HepG2 (cell line): Measurements from ENCODE around the gene ZNF660. TPM values are rescaled to one million over a fixed set of nuclear protein-coding genes. Genes with fewer than 3 reads are reported as not detected.

Source experiments
- ZNF350 ChIP-seq: sonication (generic); formaldehyde crosslinking; IDR thresholded peaks from 2 replicates; pipeline ENCODE4 v1.4.0; 2020; ENCODE audit warnings: mild to moderate bottlenecking, low read depth, missing genetic modification reagents, borderline replicate concordance
- polyA plus RNA-seq, 8 experiments: library from polyadenylated mRNA; depleted of rRNA in 3 of 8; stranded (reverse) in 7 of 8; unstranded in 1 of 8; fragments of >200 nt; fragmentation: Illumina TruSeq in 4 of 8; extraction: Trizol in 4 of 8; gene quantifications; 2 replicates each; pipeline versions ENCODE4 v1.2.1 to v1.2.3, GENCODE V29; 2011 to 2016; ENCODE audit warnings: low read depth in 4 of 8, missing spikeins in 1 of 8, mixed read lengths in 1 of 8; ENCODE audit not compliant: insufficient read depth in 1 of 8
- total RNA-seq, 5 experiments: library from RNA; depleted of rRNA; stranded (reverse); fragments of >200 nt; fragmentation: Illumina TruSeq; extraction: Trizol; gene quantifications; 2 replicates each; pipeline ENCODE4 v1.2.3, GENCODE V29; 2016; ENCODE audit warnings: low read depth in 1 of 5
- TF ChIP-seq, protein P1 (sequence below), 2 experiments: fragments of 450-650 bp in 1 of 2; sonication (generic) in 1 of 2; formaldehyde crosslinking in 1 of 2; IDR thresholded peaks; 2 replicates each; pipeline versions ENCODE4 v1.6.1 to v1.8.0; 2016 to 2022; ENCODE audit warnings: antibody characterized with exemption in 1 of 2, mild to moderate bottlenecking in 1 of 2, missing genetic modification reagents in 1 of 2
- TF ChIP-seq, protein P2 (sequence below): sonication (generic); formaldehyde crosslinking; IDR thresholded peaks from 2 replicates; pipeline ENCODE4 v1.5.0; 2020; ENCODE audit warnings: mild to moderate bottlenecking, missing genetic modification reagents, borderline replicate concordance
- TF ChIP-seq, protein P3 (sequence below): sonication (generic); formaldehyde crosslinking; IDR thresholded peaks from 2 replicates; pipeline ENCODE4 v1.5.0; 2020; ENCODE audit warnings: missing genetic modification reagents, mild to moderate bottlenecking, borderline replicate concordance

ZNF660 gene
- total and polyA plus RNA-seq, 2 of the 13 experiments (the other 11 are each of a cell fraction or from before 2014, with no cell fraction given) = 0.91 to 3.3 TPM

DNA sequence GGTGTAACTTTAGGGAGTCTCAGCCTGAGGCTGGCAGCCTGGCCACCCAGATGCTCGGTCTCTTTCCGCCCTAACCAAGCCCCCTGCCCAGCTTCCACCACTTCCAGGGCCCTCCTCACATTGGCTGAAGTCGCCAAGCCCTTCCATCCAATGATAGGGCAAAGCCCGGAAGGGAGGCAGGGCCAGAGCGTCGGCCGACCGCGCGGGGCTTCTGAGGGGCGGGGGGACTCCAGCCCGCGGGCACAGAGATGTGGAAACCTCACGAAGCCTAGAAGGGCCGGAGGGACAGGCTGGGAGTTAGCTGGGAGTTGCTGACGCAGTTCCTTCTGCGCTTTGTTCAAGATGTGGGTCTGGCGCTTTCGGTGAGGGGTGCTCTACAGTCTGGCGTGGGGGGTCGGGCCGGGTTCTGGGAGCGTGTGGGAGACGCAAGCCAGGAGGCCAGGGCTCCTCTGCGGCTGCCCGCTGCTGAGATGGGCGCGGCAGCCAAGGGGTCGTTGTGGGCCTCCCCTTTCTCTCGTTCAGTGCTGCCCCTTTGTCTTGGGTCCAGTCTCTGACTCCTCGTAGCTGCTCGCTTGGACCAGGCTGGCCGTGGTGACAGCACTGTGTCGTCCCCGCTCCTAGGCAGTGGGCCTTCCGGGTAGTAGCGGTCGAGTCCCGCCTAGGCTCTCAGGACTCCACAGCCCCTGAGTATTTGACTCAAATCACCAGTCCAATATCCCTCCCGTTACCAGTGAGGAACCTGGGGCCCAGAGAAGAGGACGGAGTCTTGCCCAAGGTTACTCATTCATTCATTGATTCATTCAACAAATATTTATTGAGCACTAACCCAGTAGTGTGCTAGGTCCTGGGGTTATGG lies at the start of gene ZNF660 (continued):
- TF ChIP-seq, protein P1, sequence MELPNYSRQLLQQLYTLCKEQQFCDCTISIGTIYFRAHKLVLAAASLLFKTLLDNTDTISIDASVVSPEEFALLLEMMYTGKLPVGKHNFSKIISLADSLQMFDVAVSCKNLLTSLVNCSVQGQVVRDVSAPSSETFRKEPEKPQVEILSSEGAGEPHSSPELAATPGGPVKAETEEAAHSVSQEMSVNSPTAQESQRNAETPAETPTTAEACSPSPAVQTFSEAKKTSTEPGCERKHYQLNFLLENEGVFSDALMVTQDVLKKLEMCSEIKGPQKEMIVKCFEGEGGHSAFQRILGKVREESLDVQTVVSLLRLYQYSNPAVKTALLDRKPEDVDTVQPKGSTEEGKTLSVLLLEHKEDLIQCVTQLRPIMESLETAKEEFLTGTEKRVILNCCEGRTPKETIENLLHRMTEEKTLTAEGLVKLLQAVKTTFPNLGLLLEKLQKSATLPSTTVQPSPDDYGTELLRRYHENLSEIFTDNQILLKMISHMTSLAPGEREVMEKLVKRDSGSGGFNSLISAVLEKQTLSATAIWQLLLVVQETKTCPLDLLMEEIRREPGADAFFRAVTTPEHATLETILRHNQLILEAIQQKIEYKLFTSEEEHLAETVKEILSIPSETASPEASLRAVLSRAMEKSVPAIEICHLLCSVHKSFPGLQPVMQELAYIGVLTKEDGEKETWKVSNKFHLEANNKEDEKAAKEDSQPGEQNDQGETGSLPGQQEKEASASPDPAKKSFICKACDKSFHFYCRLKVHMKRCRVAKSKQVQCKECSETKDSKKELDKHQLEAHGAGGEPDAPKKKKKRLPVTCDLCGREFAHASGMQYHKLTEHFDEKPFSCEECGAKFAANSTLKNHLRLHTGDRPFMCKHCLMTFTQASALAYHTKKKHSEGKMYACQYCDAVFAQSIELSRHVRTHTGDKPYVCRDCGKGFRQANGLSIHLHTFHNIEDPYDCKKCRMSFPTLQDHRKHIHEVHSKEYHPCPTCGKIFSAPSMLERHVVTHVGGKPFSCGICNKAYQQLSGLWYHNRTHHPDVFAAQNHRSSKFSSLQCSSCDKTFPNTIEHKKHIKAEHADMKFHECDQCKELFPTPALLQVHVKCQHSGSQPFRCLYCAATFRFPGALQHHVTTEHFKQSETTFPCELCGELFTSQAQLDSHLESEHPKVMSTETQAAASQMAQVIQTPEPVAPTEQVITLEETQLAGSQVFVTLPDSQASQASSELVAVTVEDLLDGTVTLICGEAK (IDR thresholded peaks at IDR 0.05) = no peak
- TF ChIP-seq, protein P1 (CRISPR knock-in tag; IDR thresholded peaks at IDR 0.05) = 0 out of 2 replicates have a peak, but pooled peaks have one; percentile 37
- TF ChIP-seq, protein P2, sequence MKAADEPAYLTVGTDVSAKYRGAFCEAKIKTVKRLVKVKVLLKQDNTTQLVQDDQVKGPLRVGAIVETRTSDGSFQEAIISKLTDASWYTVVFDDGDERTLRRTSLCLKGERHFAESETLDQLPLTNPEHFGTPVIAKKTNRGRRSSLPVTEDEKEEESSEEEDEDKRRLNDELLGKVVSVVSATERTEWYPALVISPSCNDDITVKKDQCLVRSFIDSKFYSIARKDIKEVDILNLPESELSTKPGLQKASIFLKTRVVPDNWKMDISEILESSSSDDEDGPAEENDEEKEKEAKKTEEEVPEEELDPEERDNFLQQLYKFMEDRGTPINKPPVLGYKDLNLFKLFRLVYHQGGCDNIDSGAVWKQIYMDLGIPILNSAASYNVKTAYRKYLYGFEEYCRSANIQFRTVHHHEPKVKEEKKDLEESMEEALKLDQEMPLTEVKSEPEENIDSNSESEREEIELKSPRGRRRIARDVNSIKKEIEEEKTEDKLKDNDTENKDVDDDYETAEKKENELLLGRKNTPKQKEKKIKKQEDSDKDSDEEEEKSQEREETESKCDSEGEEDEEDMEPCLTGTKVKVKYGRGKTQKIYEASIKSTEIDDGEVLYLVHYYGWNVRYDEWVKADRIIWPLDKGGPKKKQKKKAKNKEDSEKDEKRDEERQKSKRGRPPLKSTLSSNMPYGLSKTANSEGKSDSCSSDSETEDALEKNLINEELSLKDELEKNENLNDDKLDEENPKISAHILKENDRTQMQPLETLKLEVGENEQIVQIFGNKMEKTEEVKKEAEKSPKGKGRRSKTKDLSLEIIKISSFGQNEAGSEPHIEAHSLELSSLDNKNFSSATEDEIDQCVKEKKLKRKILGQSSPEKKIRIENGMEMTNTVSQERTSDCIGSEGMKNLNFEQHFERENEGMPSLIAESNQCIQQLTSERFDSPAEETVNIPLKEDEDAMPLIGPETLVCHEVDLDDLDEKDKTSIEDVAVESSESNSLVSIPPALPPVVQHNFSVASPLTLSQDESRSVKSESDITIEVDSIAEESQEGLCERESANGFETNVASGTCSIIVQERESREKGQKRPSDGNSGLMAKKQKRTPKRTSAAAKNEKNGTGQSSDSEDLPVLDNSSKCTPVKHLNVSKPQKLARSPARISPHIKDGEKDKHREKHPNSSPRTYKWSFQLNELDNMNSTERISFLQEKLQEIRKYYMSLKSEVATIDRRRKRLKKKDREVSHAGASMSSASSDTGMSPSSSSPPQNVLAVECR (CRISPR knock-in tag) = peak; percentile 69; the same call in 1 of the 2 replicates
- TF ChIP-seq, protein P3, sequence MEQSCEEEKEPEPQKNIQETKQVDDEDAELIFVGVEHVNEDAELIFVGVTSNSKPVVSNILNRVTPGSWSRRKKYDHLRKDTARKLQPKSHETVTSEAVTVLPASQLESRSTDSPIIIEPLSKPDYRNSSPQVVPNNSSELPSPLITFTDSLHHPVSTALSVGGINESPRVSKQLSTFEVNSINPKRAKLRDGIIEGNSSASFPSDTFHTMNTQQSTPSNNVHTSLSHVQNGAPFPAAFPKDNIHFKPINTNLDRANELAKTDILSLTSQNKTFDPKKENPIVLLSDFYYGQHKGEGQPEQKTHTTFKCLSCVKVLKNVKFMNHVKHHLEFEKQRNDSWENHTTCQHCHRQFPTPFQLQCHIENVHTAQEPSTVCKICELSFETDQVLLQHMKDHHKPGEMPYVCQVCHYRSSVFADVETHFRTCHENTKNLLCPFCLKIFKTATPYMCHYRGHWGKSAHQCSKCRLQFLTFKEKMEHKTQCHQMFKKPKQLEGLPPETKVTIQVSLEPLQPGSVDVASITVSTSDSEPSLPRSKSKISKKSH (CRISPR knock-in tag) = no peak
- no peak for TF ChIP-seq ZNF350
